Mucosa of descending colon (tissue), 3 donors: ENCODE measurements around the gene SKA3. TPM values are rescaled to one million over a fixed set of nuclear protein-coding genes. Genes with fewer than 3 reads are reported as not detected.
"Not testable (repeated sequence)": the region's sequence is repeated elsewhere in the genome, so short reads cannot be mapped to it uniquely, and the experiment has no call there.

Experiments
- ATAC-seq: fragments of 200-7000 bp; cut with Tn5 transposase; one replicate; pipeline ENCODE4 v1.9.1; 2020; ENCODE audit warnings: mild to moderate bottlenecking, moderate library complexity
- DNase-seq, 3 donors: peaks; one replicate each; pipeline ENCODE4 v3.0.0-alpha.2; 2020
- H3K36me3 ChIP-seq: fragments of 200-600 bp; one replicate; pipeline ENCODE4 v1.8.0; 2021; ENCODE audit warnings: low read depth, mild to moderate bottlenecking
- H3K4me1 ChIP-seq: fragments of 200-600 bp; one replicate; pipeline ENCODE4 v1.8.0; 2021; ENCODE audit warnings: low read depth, mild to moderate bottlenecking
- H3K4me3 ChIP-seq: fragments of 200-600 bp; one replicate; pipeline ENCODE4 v1.8.0; 2021; ENCODE audit warnings: mild to moderate bottlenecking
- H3K9me3 ChIP-seq: fragments of 200-600 bp; one replicate; pipeline ENCODE4 v1.8.0; 2021; ENCODE audit warnings: mild to moderate bottlenecking
- CTCF ChIP-seq: fragments of 200-600 bp; IDR thresholded peaks from one replicate; pipeline ENCODE4 v1.8.0; 2022; ENCODE audit warnings: antibody characterized with exemption, mild to moderate bottlenecking
- intact Hi-C, 2 donors: fragments of 100-400 bp; cut with DNase I in 1 of 2; cut with micrococcal nuclease in 1 of 2; formaldehyde crosslinking; loops; one replicate each; pipeline versions ENCODE4 v1.11.0 to v1.11.1; 2022; cut with DNase I, micrococcal nuclease
- total RNA-seq, 3 donors: library from RNA; stranded (reverse); fragmentation: NEBNext Ultra II Directional in 2 of 3; extraction: Animal tissue kit (Norgen Biotek cat#: 25700) in 2 of 3; gene quantifications; one replicate each; pipeline versions ENCODE4 v1.2.1 to v1.2.4, GENCODE V29; 2021 to 2023
- donor health status: DM: no; HTN: no; CAD: no; lungs with moderate emphysema.
- donor health status: DM: no; HTN: no; CAD: no.
- donor health status: DM: no; HTN: yes; CAD: no.

SKA3 gene
- total RNA-seq, 3 donors from 2014 or later, result 1.3 to 7.2 (median 2.4) TPM

- TF ChIP-seq CTCF, result no peak
Measured at GRCh38 chr13:21147827-21148226, 28.5 kb downstream of the SKA3 start.

GRCh38 chr13:21142766-21143165, 33.6 kb downstream of the SKA3 start:
- ATAC-seq (no peak), DNase-seq (no peak)
- intact Hi-C loops, result no loop called here
- TF ChIP-seq CTCF, result no peak
- Histone ChIP-seq H3K9me3 (no peaks in the 10 kb centered on the region), H3K36me3 (peaks cover 5% of the 10 kb centered on the region), H3K4me3 (no peak overlapping the region), H3K4me1 (peaks cover 23% of the 10 kb centered on the region)

More at GRCh38 chr13:21147827-21148226, 28.5 kb downstream of the SKA3 start:
- Histone ChIP-seq H3K4me3 (no peak overlapping the region), H3K36me3 (peaks cover 5% of the 10 kb centered on the region), H3K9me3 (no peaks in the 10 kb centered on the region), H3K4me1 (peaks cover 2% of the 10 kb centered on the region)
- ATAC-seq, result no peak
- no peak for DNase-seq
- intact Hi-C loops, result no loop called here

GRCh38 chr13:21139374-21139773, 37.0 kb downstream of the SKA3 start:
- no peak for TF ChIP-seq CTCF
- H3K9me3 ChIP-seq, result no peaks in the 10 kb centered on the region
- ATAC-seq (no peak), DNase-seq (peak in 2 of 3 donors; percentile 35 to 42)
- H3K4me3 ChIP-seq, result no peak overlapping the region
- H3K36me3 ChIP-seq, result peaks cover 5% of the 10 kb centered on the region
- H3K4me1 ChIP-seq, result peaks cover 25% of the 10 kb centered on the region
- intact Hi-C loops, result no loop called here

GRCh38 chr13:21138561-21138960, 37.8 kb downstream of the SKA3 start:
- intact Hi-C loops, result no loop called here
- DNase-seq (no peak), ATAC-seq (no peak)
- no peak for TF ChIP-seq CTCF
- Histone ChIP-seq H3K4me3 (no peak overlapping the region), H3K4me1 (peaks cover 27% of the 10 kb centered on the region), H3K36me3 (peaks cover 5% of the 10 kb centered on the region), H3K9me3 (no peaks in the 10 kb centered on the region)

- ATAC-seq (no peak), DNase-seq (no peak)
- Histone ChIP-seq H3K4me1 (peaks cover 23% of the 10 kb centered on the region), H3K9me3 (no peaks in the 10 kb centered on the region), H3K4me3 (no peak overlapping the region), H3K36me3 (peaks cover 5% of the 10 kb centered on the region)
- intact Hi-C loops, result no loop called here
- no peak for TF ChIP-seq CTCF
Measured at GRCh38 chr13:21137696-21138095, 38.7 kb downstream of the SKA3 start.

- ATAC-seq, DNase-seq, intact Hi-C loops, H3K4me3 ChIP-seq, H3K9me3 ChIP-seq, H3K36me3 ChIP-seq, H3K4me1 ChIP-seq: not testable (repeated sequence)
Measured at GRCh38 chr13:21135833-21136232, 40.5 kb downstream of the SKA3 start.
